RWPE2 (cell line): ENCODE results near the gene SIDT2.

Experiments
- ATAC-seq: fragments of 200-7000 bp; cut with Tn5 transposase; 3 replicates; pipeline ENCODE4 v1.9.1; 2021; ENCODE audit warnings: low read depth
- DNase-seq: peaks from one replicate; pipeline ENCODE4 v3.0.0-alpha.2; 2020; ENCODE audit warnings: low spot score
- H3K27ac ChIP-seq: fragments of 450-650 bp; 2 replicates; pipeline ENCODE4 v1.5.1; 2017; ENCODE audit warnings: mild to moderate bottlenecking; ENCODE audit not compliant: poor library complexity, severe bottlenecking
- H3K27me3 ChIP-seq: fragments of 250-450 bp; sonication (Bioruptor Pico); 2 replicates; pipeline ENCODE4 v1.5.1; 2021; ENCODE audit warnings: mild to moderate bottlenecking, moderate library complexity; ENCODE audit not compliant: insufficient read depth, poor library complexity, severe bottlenecking
- H3K36me3 ChIP-seq: fragments of 250-450 bp; sonication (Bioruptor Pico); 2 replicates; pipeline ENCODE4 v1.5.1; 2020; ENCODE audit warnings: low read depth, mild to moderate bottlenecking, moderate library complexity
- H3K4me1 ChIP-seq: fragments of 250-450 bp; sonication (Bioruptor Pico); 2 replicates; pipeline ENCODE4 v1.5.1; 2021; ENCODE audit warnings: mild to moderate bottlenecking, moderate library complexity; ENCODE audit not compliant: insufficient read depth, poor library complexity, severe bottlenecking
- H3K4me3 ChIP-seq: fragments of 250-450 bp; sonication (Bioruptor Pico); 2 replicates; pipeline ENCODE4 v1.5.1; 2021; ENCODE audit warnings: mild to moderate bottlenecking, moderate library complexity; ENCODE audit not compliant: severe bottlenecking
- H3K9me3 ChIP-seq: fragments of 250-450 bp; sonication (Bioruptor Pico); 2 replicates; pipeline ENCODE4 v1.5.1; 2021; ENCODE audit warnings: mild to moderate bottlenecking, moderate library complexity; ENCODE audit not compliant: severe bottlenecking
- TF ChIP-seq, protein P1 (sequence below): fragments of 450-650 bp; IDR thresholded peaks from one replicate; pipeline ENCODE4 v1.5.1; 2017; ENCODE audit warnings: mild to moderate bottlenecking, moderate library complexity; ENCODE audit not compliant: poor library complexity, severe bottlenecking

SIDT2 gene

DNA sequence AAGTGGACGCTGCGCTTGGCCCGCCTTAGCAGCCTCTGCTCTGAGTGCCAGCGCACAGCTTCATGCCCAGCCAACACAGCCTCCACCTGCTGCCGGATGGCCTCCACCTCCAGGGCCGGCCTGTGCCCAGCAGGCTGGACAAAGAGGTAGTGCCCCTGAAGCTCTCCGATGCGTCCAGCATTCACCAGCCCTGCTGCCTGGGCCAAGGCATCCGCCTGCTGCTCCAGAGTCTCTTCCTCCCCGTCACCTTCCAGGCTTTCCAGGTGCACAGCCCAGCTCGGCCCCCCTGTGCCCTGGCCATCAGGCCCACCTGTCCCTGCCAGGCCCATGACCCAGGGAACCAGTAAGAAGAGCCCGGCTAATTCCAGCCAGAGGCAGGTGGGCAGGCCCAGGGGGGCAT is 50.9 kb downstream of the SIDT2 start:
- H3K27ac ChIP-seq = no peak overlapping the region
- ATAC-seq = no peak

DNA sequence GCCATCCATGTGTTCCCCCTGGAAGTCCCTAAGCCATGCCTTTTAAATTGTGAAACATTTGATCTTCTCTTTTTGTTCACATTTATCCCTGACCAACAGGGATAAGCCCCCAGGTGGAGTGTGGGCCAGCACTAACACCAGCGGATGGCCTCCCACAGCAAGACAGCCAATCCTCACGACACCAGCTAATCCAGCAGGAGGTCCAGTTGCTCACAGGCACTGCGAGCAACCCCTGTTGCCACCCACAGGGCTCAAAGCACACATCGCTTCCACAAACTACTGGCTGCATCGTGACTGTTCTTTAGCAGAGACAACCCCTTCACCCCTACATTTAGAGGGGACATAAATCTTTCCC is 51.4 kb downstream of the SIDT2 start:
- TF ChIP-seq, protein P1, sequence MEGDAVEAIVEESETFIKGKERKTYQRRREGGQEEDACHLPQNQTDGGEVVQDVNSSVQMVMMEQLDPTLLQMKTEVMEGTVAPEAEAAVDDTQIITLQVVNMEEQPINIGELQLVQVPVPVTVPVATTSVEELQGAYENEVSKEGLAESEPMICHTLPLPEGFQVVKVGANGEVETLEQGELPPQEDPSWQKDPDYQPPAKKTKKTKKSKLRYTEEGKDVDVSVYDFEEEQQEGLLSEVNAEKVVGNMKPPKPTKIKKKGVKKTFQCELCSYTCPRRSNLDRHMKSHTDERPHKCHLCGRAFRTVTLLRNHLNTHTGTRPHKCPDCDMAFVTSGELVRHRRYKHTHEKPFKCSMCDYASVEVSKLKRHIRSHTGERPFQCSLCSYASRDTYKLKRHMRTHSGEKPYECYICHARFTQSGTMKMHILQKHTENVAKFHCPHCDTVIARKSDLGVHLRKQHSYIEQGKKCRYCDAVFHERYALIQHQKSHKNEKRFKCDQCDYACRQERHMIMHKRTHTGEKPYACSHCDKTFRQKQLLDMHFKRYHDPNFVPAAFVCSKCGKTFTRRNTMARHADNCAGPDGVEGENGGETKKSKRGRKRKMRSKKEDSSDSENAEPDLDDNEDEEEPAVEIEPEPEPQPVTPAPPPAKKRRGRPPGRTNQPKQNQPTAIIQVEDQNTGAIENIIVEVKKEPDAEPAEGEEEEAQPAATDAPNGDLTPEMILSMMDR = no peak
- H3K27ac ChIP-seq = no peak overlapping the region
- peaks cover 48% of the 10 kb centered on the region for H3K36me3 ChIP-seq
- no peaks in the 10 kb centered on the region for H3K27me3 ChIP-seq
- peak; percentile 27 for DNase-seq
- H3K4me1 ChIP-seq = no peaks in the 10 kb centered on the region
- no peaks in the 10 kb centered on the region for H3K9me3 ChIP-seq
- no peak for ATAC-seq
- no peak overlapping the region for H3K4me3 ChIP-seq

More for the DNA sequence above, 50.9 kb downstream of the SIDT2 start:
- H3K4me1 ChIP-seq = no peaks in the 10 kb centered on the region
- peak; percentile 51 for DNase-seq
- H3K4me3 ChIP-seq = no peak overlapping the region
- H3K9me3 ChIP-seq = no peaks in the 10 kb centered on the region
- no peaks in the 10 kb centered on the region for H3K27me3 ChIP-seq
- peaks cover 44% of the 10 kb centered on the region for H3K36me3 ChIP-seq
- TF ChIP-seq, protein P1 = no peak

DNA sequence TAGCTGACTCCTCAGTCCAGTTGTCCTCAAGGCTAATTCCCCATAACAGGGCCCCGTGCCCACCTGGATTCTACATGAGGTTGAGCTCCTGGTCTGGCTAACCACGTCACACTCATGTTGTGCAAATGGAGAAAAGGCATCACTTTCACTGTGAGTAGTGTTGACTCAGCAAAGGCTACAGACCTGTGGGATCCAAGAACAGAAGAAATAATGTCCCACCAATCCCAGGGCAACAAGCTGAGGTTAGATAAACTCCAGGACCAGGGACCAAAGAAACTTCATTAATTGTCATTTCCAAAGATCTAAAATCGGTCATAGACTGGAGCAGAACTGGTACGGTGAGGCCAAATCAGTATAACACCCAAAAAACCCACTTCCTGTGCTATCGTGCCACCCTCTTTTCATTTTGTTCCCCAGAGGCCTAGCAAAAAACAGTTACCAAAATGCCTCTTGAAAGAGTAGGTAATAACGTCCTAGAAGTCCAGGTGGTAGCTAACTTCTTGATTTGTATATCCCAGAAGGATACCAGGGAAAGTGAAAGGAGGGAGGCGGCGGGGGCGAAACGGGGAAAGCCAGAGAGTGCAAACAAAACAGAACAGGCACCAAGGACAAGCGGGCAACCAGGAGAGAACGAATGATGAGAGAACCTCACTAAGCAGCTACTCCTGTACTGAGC is 51.9 kb downstream of the SIDT2 start:
- DNase-seq (peak; percentile 16), ATAC-seq (no peak)
- Histone ChIP-seq H3K4me1 (no peaks in the 10 kb centered on the region), H3K27ac (peak overlapping the region; percentile 57), H3K27me3 (no peaks in the 10 kb centered on the region), H3K9me3 (no peaks in the 10 kb centered on the region), H3K4me3 (peak overlapping the region; percentile 100), H3K36me3 (peaks cover 48% of the 10 kb centered on the region)
- TF ChIP-seq, protein P1 = no peak

DNA sequence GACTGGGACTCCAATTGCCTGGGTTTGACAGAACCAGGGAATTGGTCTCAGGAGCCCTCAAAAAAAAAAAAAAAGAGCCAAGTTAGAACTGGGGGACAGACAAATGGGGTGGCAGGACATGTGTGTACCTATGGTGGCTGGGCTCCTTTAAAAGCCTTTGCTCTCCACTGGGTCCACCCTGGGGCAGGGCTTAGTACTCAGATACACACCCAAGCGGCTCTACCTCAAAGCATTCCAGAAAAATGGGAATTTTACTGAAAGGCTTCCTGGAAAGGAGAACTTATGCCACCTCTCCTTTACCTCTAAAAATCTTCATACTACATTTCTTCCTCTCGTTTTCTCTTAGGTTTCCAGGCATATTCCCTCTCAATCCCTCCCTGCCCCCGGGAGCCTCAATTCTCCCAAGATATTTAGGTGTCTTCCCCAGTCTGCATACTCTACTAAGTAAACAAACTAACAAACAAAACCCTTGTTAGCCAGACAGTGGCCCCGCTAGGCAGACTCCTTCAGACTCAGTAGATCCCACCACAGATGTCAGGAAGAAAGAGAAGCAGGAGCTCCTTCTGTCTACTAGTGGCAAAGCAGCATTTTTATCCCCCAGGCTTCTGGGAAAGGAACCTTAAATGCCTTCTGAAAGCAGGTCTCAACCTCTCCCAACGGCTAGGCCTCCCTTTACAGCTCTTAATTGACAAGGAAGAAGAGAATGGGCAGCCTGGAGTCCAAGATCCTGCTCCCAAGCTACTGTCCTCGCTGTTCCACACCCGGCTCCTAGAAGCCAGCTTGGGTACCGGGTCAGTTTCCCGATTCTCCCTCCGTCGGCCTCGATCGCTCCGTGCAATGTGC is 52.7 kb downstream of the SIDT2 start:
- Histone ChIP-seq H3K9me3 (no peaks in the 10 kb centered on the region), H3K27me3 (no peaks in the 10 kb centered on the region), H3K4me3 (peak overlapping the region; percentile 100), H3K27ac (peak overlapping the region; percentile 57), H3K36me3 (peaks cover 43% of the 10 kb centered on the region), H3K4me1 (no peaks in the 10 kb centered on the region)
- peak; percentile 22 for DNase-seq
- ATAC-seq = peak; percentile 24; the same call in 2 of the 3 replicates
- TF ChIP-seq, protein P1 = no peak

DNA sequence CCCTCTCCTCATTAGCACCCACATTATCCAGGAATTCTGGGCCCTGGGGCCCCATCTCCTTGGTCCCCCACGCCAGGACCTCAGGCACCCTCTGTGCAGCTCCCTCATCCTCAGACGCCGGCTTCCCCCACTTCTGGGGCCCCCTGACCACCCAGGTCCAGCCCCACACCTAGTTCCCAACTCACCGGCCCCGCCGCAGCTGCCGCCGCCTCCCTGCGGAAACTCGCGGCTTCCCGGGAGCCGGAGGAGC is 53.2 kb downstream of the SIDT2 start, which contains the start of gene PCSK7:
Gene PCSK7 (minus strand): TSS at position 232 of the 250 bp plus-strand sequence. CDS start 2,229 bp downstream, outside the sequence.
- H3K27ac ChIP-seq = peak within 1 kb of the TSS; percentile 57

More for the DNA sequence above, 53.2 kb downstream of the SIDT2 start, which contains the start of gene PCSK7:
- Histone ChIP-seq H3K27me3 (no peaks in the 10 kb centered on the region), H3K9me3 (no peaks in the 10 kb centered on the region), H3K4me1 (no peaks in the 10 kb centered on the region), H3K36me3 (peaks cover 43% of the 10 kb centered on the region), H3K4me3 (peak within 1 kb of the TSS; percentile 100)
- TF ChIP-seq, protein P1 = no peak
- peak; percentile 73 for DNase-seq
- peak; percentile 59; the same call in 2 of the 3 replicates for ATAC-seq
